Activated CD4-positive, CD25-positive, alpha-beta regulatory T cell treated with anti-CD3 and anti-CD28 coated beads, Interleukin-2, amount 50 U/mL, for 16 hours (primary cell): Measurements from ENCODE around the gene PRDM16.

Experiments
- DNase-seq: peaks from one replicate; pipeline ENCODE4 v3.0.0-alpha.2; 2020; ENCODE audit warnings: low read depth, low spot score

PRDM16 gene

GRCh38 chr1:3336641-3337630, 267.9 kb downstream of the PRDM16 start:
- no peak for DNase-seq

DNA sequence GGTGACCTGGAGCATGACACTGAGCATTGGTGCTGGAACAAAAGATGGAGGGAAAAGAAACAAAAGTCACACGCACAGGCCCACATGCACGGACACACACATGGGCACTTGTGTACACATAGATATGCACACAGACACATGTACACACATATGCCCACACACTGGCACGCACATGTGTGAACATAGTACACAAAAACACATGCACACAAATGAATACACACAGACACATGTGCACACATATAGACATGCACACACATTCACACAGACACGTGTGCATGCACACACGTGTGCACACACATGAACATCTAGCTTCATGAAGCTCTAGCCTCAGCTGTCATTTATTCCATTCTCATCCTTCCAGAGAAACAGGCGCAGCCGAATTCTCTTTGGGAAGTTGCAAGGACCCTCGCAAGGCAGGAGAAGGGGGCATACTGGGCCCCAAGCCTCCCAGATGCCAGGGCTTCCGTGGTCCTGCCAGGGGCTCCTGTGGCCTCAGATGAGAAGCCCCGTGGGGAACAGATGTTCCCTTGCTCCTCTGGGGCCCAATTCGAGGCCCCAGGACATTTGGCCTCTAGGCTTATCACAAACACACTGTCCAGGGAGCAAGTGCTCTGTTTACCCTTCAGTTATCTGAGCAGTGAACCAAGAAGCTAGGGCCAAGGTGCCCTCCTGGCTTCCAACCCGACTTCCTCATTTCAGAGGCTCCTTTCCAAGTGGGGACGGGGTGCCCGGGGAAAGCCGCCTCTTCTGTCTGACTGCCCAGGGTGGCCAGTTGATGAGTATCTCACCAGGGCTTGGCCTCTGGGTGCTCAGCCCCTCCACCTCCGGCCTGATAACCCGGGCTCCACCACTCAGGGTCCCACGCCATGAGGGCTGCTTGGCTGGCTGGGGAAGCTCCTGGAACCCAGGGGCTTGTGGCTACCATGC, 269.1 kb downstream of the PRDM16 start:
- no peak for DNase-seq

GRCh38 chr1:3338725-3339070, 269.7 kb downstream of the PRDM16 start:
- no peak for DNase-seq

DNA sequence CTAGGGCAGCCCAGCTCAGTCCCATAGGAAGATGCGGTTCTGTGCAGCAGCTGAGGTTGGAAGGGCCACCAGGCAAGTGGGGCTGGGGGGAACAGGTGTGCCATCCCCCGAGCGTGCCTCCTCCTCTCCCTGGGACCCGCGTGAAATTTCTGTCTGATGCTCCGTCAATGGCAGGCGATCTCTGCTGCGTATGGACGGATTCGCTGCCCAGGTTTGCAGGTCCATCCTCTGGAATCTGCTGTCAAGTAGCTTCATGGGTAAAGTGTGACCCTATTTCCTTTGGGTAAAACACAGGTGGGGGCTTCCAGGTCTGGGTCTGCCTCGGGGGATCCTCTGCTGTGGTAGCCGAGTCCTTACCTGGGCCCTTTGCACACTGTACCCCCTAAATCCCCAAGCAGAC, 270.9 kb downstream of the PRDM16 start:
- no peak for DNase-seq

DNA sequence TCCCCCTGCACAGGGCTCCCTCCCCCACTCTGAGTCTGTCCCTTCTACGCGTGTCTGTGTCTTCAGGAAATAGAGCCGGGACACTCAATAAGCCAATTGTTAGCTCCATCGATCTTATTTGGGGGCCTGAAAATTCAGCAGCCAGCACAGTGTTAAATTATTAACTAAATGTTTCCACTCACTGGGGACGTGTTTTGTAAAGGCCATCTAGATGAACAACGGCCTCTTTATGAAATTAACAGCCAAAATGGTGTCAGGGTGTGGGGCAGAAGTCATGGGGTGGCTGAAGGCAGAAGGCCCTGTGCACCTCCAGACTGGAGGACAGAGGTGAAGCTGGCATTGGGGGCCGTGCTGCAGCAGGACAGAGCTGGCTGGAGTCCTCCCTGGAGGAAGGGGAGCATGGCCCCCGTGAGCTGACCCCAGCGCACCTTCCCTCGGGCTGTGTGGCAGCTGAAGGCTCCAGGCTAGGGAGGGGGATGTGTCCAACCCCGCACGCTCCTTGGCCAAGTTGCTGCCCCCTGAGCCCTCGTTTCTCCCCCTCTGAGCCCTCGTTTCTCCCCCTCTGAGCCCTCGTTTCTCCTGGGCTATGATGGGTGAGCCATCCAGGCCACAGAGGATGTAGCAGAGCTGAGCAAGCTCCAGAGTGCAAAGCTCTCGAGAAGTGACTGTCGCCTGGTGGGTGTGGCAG, 271.7 kb downstream of the PRDM16 start:
- DNase-seq = no peak

DNA sequence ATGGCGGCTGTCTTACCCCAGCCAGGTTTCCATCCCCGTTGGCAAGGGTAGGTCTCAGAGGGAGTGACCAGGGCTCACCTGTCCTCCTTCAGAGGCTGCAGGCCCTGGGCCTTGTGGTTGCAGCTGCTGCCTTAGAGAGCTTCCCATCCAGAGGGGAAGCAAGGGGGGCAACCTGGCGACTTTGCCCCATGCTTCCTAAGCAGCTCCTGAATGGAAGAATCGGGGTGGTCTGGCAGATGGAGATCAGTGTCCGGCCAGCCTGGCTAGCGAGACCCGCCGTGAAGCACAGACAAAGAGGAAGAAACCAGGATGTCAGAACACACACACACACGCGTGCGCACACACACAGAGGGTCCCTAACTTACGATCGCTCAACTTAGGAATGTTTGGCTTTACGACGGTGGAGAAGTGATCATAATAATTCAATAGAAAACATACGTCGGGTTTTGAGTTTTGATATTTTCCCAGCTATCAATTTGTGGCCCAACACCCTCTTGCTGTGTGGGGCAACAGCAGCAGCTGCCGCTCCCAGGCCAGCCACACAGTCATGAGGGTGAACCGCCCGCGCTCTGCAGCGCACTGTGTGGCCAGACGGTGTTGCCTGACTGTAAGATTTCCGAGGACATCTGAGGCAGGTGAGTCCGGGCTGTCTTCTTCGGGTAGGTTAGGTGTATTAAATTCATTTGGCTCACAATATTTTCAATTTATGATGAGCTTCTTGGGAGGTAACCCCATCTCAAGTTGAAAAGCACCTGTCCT, 272.4 kb downstream of the PRDM16 start:
- DNase-seq = no peak

- DNase-seq = no peak
Observed at GRCh38 chr1:3342960-3343359, 274.0 kb downstream of the PRDM16 start.

- no peak for DNase-seq
Observed at GRCh38 chr1:3344395-3344794, 275.4 kb downstream of the PRDM16 start.

- no peak for DNase-seq
Observed at GRCh38 chr1:3345792-3346191, 276.8 kb downstream of the PRDM16 start.

DNA sequence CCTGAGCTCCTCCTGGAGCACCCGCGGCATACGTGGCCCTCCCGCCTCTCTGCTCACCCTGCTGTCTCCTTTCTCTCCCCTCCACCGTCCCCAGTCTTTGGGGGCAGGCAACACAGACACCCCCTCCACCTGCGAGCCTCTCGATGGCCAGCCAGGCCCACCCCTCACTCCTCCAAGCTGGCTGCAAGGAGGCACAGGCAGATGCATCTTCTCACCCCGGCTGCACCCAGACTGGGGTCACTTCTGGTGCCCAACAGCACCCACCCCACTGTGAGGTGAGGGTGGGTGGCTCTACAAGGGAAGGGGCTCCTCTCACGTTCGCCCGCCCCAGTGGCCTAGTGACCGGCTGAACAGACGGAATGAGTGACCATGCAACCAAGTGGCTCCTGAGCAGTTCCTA, 277.5 kb downstream of the PRDM16 start:
- DNase-seq = no peak

- DNase-seq = no peak
Observed at GRCh38 chr1:3347257-3348020, 278.4 kb downstream of the PRDM16 start.

DNA sequence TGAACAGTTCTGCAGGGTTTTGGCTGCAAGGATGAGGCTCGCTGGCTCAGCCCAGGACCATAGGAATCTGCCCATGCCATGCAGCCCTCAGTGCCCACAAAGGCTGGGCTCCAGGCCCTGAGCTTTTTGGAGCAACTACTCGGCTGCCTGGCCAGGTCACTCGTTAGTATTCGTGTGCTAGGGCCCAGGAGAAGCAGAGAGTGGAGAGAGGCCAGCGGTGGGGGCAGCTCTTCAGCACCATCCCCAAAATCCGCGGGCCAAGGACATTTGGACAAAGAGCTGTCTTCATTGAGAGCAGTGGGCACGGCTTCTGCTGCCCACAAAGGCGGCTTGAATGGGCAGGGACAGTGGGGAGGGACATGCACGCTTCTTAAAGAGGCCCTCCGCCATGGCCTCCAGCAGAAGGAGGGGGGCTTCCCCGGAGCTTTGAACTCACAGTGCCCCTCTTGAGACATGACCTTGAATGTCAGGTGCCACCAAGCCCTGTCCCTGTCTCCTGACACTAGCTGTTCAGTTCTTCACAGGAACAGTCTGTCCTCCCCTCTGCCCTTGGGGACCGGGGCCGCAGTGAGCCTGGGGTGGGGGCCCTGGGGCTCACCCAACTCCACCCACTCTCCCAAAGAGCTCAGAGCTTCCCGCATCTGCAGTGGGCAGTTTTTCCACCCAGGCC, 279.3 kb downstream of the PRDM16 start:
- DNase-seq = no peak

DNA sequence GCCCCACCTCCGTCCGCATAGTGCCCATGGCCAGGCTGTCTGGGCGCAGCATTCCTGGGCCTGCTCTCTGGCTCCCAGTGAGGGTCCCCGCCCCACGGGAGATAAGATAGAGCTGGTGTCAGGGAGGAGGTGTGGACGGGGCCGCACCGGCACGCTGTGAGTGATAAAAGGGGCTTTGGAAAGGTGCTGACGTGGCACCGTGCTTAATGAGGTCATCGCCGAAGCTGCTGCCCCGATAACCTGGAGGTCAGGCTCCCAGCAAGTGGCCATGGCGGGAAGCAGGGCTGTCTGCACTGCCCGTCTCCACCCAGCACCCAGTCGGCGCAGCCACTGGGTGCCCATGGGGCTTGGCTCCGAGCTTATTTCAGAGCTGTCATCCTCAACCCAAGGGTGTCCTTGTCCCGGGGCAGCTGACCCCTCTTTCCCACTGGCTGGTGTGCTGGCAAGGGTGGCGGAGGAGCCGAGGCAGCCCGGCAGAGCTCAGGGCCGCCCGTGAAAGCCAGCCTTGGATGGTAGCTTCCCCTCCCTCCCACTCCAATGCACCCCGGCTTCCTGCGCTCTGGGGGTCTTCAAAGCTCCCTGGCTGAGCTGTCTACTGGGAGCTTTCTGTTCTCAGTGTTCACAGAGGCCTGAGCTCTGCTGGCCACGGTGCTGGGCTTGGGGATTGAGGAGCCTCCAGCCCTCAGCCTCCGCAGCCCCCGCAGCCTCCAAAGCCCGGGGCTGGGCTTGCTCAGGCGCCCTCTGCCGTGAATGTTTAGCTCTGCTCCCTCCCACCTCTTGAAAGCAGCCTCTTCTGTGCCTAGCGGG, 280.4 kb downstream of the PRDM16 start:
- DNase-seq = no peak

DNA sequence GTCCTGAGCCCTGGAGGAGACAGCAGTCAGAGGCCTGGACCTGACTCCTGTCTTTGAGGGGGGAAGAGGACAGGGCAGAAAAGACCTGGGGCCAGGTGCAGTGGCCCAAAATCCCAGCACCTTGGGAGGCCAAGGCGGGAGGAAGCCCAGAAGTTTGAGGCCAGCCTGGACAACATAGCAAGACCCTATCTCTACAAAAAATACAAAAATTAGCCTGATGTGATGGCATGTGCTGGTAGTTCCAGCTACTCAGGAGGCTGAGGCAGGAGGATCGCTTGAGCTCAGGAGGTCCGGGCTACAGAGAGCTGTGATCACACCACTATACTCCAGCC, 280.9 kb downstream of the PRDM16 start:
- no peak for DNase-seq

DNA sequence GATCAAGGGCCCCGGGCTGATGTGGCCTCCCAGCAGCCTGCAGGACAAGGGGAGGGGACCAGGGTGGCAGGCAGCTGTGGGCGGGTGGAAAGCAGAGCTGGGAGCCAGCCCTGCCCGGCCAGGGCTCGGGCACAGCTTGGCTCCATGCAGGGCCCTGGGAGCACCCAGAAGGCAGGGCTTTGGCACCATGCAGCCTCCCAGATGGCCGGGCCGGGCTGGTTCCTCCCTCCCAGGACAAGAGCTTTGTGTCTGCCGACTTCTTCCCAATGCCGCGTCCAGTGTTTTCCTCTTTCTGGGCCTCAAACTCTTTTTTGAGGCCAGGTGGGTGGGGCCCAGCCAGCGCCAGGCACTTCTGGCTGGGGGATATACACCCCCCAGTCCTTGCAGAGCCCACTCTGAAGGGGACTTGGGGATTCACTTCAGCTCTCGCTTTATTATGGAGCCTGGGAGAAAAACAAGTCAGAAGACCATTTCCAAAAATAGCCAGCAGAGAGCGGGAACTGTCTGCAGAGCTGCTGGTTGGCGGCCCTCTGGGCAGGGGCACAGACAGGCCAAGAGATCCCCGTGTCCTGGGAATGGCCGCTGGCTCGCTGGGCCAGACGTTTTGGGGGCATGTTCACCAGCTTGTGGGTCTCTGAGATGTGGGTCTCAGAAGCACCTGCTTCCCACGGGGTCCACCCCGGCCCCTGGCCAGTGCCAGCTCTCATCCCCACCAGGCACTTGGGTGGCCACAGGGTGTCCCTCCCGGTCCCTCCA, 281.7 kb downstream of the PRDM16 start:
- no peak for DNase-seq

- DNase-seq = no peak
Observed at GRCh38 chr1:3351449-3352298, 282.7 kb downstream of the PRDM16 start.

GRCh38 chr1:3352299-3352951, 283.4 kb downstream of the PRDM16 start:
- DNase-seq = no peak
